ENCODE results near the gene BAAT.
"Not testable (repeated sequence)": the region's sequence is repeated elsewhere in the genome, so short reads cannot be mapped to it uniquely, and the experiment has no call there.

The BAAT gene

GRCh38 chr9:101384873-101385536, at the start of gene BAAT:
BAAT (minus strand) TSS chr9:101385006; CDS start chr9:101371404, 13,602 bp downstream.
- not testable (repeated sequence) for FAIRE-seq

- FAIRE-seq = no peak
These were observed 48.4 kb upstream of the BAAT start for GRCh38 chr9:101433229-101433628.

- no peak for FAIRE-seq
These were observed 47.9 kb upstream of the BAAT start for GRCh38 chr9:101432740-101433139.

GRCh38 chr9:101432171-101432570, 47.4 kb upstream of the BAAT start:
- FAIRE-seq = no peak

GRCh38 chr9:101429736-101430135, 44.9 kb upstream of the BAAT start:
- no peak for FAIRE-seq

- FAIRE-seq = no peak
These were observed 44.1 kb upstream of the BAAT start for GRCh38 chr9:101428909-101429308.

- no peak for FAIRE-seq
These were observed 43.3 kb upstream of the BAAT start for GRCh38 chr9:101427957-101428655.

- no peak for FAIRE-seq
These were observed 42.6 kb upstream of the BAAT start for GRCh38 chr9:101427358-101427757.

- FAIRE-seq = no peak
These were observed 36.9 kb upstream of the BAAT start for GRCh38 chr9:101421653-101422065.

- no peak for FAIRE-seq
These were observed 35.1 kb upstream of the BAAT start for GRCh38 chr9:101419863-101420262.

GRCh38 chr9:101418518-101419430, 34.0 kb upstream of the BAAT start:
- FAIRE-seq = no peak

- FAIRE-seq = no peak
These were observed 33.2 kb upstream of the BAAT start for GRCh38 chr9:101417977-101418376.

GRCh38 chr9:101417389-101417788, 32.6 kb upstream of the BAAT start:
- no peak for FAIRE-seq

GRCh38 chr9:101415578-101415977, 30.8 kb upstream of the BAAT start:
- no peak for FAIRE-seq

GRCh38 chr9:101414839-101415238, 30.0 kb upstream of the BAAT start:
- FAIRE-seq = no peak

GRCh38 chr9:101409079-101409477, 24.3 kb upstream of the BAAT start:
- FAIRE-seq = no peak

- no peak for FAIRE-seq
These were observed 23.7 kb upstream of the BAAT start for GRCh38 chr9:101408374-101409078.

GRCh38 chr9:101403516-101404285, 18.9 kb upstream of the BAAT start:
- FAIRE-seq = no peak

GRCh38 chr9:101400120-101400519, 15.3 kb upstream of the BAAT start:
- no peak for FAIRE-seq

GRCh38 chr9:101399643-101399970, 14.8 kb upstream of the BAAT start:
- no peak for FAIRE-seq

GRCh38 chr9:101398930-101399642, 14.3 kb upstream of the BAAT start:
- FAIRE-seq = no peak

All from islet of Langerhans (tissue), 1 donor.